ENCODE measurements around the gene BOLA1. TPM values are rescaled to one million over a fixed set of nuclear protein-coding genes. Genes with fewer than 3 reads are reported as not detected.
A peak's percentile ranks its signal among the peaks of the same experiment; 100 is the strongest.

Gene BOLA1
- total and polyA plus RNA-seq, 2 of the 13 experiments (the other 11 are each of a cell fraction or from before 2014, with no cell fraction given), result 3.2 to 4.2 TPM

- TF ChIP-seq, protein P1, sequence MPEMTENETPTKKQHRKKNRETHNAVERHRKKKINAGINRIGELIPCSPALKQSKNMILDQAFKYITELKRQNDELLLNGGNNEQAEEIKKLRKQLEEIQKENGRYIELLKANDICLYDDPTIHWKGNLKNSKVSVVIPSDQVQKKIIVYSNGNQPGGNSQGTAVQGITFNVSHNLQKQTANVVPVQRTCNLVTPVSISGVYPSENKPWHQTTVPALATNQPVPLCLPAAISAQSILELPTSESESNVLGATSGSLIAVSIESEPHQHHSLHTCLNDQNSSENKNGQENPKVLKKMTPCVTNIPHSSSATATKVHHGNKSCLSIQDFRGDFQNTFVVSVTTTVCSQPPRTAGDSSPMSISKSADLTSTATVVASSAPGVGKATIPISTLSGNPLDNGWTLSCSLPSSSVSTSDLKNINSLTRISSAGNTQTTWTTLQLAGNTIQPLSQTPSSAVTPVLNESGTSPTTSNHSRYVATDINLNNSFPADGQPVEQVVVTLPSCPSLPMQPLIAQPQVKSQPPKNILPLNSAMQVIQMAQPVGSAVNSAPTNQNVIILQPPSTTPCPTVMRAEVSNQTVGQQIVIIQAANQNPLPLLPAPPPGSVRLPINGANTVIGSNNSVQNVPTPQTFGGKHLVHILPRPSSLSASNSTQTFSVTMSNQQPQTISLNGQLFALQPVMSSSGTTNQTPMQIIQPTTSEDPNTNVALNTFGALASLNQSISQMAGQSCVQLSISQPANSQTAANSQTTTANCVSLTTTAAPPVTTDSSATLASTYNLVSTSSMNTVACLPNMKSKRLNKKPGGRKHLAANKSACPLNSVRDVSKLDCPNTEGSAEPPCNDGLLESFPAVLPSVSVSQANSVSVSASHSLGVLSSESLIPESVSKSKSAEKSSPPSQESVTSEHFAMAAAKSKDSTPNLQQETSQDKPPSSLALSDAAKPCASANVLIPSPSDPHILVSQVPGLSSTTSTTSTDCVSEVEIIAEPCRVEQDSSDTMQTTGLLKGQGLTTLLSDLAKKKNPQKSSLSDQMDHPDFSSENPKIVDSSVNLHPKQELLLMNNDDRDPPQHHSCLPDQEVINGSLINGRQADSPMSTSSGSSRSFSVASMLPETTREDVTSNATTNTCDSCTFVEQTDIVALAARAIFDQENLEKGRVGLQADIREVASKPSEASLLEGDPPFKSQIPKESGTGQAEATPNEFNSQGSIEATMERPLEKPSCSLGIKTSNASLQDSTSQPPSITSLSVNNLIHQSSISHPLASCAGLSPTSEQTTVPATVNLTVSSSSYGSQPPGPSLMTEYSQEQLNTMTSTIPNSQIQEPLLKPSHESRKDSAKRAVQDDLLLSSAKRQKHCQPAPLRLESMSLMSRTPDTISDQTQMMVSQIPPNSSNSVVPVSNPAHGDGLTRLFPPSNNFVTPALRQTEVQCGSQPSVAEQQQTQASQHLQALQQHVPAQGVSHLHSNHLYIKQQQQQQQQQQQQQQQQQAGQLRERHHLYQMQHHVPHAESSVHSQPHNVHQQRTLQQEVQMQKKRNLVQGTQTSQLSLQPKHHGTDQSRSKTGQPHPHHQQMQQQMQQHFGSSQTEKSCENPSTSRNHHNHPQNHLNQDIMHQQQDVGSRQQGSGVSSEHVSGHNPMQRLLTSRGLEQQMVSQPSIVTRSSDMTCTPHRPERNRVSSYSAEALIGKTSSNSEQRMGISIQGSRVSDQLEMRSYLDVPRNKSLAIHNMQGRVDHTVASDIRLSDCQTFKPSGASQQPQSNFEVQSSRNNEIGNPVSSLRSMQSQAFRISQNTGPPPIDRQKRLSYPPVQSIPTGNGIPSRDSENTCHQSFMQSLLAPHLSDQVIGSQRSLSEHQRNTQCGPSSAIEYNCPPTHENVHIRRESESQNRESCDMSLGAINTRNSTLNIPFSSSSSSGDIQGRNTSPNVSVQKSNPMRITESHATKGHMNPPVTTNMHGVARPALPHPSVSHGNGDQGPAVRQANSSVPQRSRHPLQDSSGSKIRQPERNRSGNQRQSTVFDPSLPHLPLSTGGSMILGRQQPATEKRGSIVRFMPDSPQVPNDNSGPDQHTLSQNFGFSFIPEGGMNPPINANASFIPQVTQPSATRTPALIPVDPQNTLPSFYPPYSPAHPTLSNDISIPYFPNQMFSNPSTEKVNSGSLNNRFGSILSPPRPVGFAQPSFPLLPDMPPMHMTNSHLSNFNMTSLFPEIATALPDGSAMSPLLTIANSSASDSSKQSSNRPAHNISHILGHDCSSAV (CRISPR knock-in tag; IDR thresholded peaks at IDR 0.05; ENCODE audit: borderline replicate concordance), result no peak
- TF ChIP-seq KDM5B (CRISPR knock-in tag; IDR thresholded peaks at IDR 0.05; ENCODE audit: borderline replicate concordance), result 0 out of 2 replicates have a peak, but pooled peaks have one; percentile 29
- TF ChIP-seq, protein P2, sequence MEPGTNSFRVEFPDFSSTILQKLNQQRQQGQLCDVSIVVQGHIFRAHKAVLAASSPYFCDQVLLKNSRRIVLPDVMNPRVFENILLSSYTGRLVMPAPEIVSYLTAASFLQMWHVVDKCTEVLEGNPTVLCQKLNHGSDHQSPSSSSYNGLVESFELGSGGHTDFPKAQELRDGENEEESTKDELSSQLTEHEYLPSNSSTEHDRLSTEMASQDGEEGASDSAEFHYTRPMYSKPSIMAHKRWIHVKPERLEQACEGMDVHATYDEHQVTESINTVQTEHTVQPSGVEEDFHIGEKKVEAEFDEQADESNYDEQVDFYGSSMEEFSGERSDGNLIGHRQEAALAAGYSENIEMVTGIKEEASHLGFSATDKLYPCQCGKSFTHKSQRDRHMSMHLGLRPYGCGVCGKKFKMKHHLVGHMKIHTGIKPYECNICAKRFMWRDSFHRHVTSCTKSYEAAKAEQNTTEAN (CRISPR knock-in tag; conservative IDR thresholded peaks at IDR 0.05), result no peak
- TF ChIP-seq TRIM24 (CRISPR knock-in tag; IDR thresholded peaks at IDR 0.05), result no peak
- peak; percentile 81 for TF ChIP-seq DRAP1 (CRISPR knock-in tag; IDR thresholded peaks at IDR 0.05)
- peak; percentile 86 for TF ChIP-seq POLR2A (IDR thresholded peaks at IDR 0.05; ENCODE audit: insufficient read depth in 1 of 2, low read depth in 2 of 2, low read length in 2 of 2)
- TF ChIP-seq, protein P3, sequence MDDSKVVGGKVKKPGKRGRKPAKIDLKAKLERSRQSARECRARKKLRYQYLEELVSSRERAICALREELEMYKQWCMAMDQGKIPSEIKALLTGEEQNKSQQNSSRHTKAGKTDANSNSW (CRISPR knock-in tag; IDR thresholded peaks at IDR 0.05; ENCODE audit: borderline replicate concordance), result no peak
- TF ChIP-seq, protein P4, sequence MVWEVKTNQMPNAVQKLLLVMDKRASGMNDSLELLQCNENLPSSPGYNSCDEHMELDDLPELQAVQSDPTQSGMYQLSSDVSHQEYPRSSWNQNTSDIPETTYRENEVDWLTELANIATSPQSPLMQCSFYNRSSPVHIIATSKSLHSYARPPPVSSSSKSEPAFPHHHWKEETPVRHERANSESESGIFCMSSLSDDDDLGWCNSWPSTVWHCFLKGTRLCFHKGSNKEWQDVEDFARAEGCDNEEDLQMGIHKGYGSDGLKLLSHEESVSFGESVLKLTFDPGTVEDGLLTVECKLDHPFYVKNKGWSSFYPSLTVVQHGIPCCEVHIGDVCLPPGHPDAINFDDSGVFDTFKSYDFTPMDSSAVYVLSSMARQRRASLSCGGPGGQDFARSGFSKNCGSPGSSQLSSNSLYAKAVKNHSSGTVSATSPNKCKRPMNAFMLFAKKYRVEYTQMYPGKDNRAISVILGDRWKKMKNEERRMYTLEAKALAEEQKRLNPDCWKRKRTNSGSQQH (CRISPR knock-in tag; IDR thresholded peaks at IDR 0.05; ENCODE audit: low read depth), result no peak
- no peak for TF ChIP-seq NCOA2 (CRISPR knock-in tag; IDR thresholded peaks at IDR 0.05)
- TF ChIP-seq, protein P5, sequence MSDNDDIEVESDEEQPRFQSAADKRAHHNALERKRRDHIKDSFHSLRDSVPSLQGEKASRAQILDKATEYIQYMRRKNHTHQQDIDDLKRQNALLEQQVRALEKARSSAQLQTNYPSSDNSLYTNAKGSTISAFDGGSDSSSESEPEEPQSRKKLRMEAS (IDR thresholded peaks at IDR 0.05), result peak; percentile 44; the same call in 1 of the 2 replicates
- TF ChIP-seq ZNF44 (CRISPR knock-in tag; IDR thresholded peaks at IDR 0.05), result 0 out of 2 replicates have a peak, but pooled peaks have one; percentile 85
- no peak for TF ChIP-seq ATRX (CRISPR knock-in tag; IDR thresholded peaks at IDR 0.05; ENCODE audit: borderline replicate concordance)
- TF ChIP-seq SRSF9 (IDR thresholded peaks at IDR 0.05; ENCODE audit: borderline replicate concordance, insufficient read depth, low read depth, low read length, poor library complexity, severe bottlenecking), result no peak
- no peak for TF ChIP-seq ATF7-NPFF (CRISPR knock-in tag; IDR thresholded peaks at IDR 0.05; ENCODE audit: low read depth)
- no peak for TF ChIP-seq EED (CRISPR knock-in tag; IDR thresholded peaks at IDR 0.05)
- no peak for TF ChIP-seq NBN (conservative IDR thresholded peaks at IDR 0.05)
- TF ChIP-seq MXD1 (CRISPR knock-in tag; IDR thresholded peaks at IDR 0.05), result no peak
These were observed 11.7 kb upstream of the BOLA1 start (continued) for GRCh38 chr1:149887456-149888246.

Measured in HepG2 (cell line).